Astrocyte of the hippocampus (primary cell): ENCODE results near the gene PKIG.
A peak's percentile ranks its signal among the peaks of the same experiment; 100 is the strongest.
"Not testable (repeated sequence)": the region's sequence is repeated elsewhere in the genome, so short reads cannot be mapped to it uniquely, and the experiment has no call there.

ENCODE experiments used
- DNase-seq: peaks from one replicate; pipeline ENCODE4 v3.0.0; 2011; ENCODE audit warnings: low read depth, low spot score

PKIG gene

DNA sequence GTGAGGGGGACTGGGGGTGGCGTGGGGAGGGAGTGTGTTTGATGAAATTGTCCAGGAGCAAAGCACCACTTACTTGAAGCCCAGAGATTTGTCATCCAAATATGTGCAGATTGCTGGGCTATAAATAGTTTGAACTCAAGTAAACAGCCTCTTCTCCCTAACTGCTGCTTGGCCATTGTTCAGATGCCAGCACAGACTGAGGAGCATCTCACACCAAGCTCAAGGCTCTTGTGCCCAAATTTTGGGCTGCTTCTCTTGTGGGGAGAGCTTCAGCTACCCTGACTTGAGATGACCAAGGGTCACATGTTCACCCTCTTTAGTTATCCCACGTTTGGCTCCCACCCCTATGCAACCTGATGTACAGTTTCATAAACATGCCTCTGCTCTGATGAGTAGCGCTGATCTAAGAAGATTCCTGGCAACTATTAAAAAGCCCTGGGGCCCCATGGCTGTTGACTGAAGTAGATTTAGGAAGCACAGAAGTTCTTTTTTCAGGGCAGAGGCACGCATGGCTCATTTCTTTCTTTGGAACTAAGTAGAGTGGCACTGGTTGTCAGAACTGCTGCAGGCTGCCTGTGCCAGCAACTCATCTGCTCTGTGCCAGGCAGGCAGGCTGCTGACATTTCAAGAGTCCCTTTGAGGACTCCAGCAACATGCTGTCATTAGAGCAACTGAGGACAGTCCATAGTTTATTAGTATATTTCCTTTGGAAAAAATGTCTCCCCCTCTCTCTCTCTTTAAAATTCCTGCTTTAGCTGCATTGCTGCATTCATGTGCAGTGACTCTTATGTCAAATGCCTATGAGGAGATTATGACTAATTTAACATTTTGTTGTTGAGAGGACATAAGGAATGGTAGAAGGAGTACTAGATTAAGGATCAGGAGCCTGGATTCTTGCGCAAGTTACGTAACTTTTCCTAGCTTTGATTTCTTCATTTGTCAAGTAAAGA lies 9.6 kb upstream of the PKIG start:
- DNase-seq, result peak; percentile 67

DNA sequence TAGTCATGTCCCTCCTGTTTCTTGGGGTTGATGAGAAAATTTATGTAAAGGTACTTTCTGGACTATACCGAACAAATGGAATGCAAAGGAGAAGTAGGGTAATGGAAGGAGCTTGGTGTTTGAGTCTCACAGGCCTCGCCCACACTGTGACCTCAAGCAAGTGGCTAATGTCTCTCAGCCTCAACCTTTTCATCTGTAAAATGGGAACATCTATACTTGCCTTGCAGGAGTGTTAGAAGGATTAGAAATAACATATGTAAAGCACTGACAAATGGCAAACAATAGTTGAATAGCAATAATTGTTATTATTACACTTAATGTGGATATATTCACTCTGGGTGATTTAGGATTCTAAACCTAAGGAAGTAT lies 8.9 kb upstream of the PKIG start:
- no peak for DNase-seq

DNA sequence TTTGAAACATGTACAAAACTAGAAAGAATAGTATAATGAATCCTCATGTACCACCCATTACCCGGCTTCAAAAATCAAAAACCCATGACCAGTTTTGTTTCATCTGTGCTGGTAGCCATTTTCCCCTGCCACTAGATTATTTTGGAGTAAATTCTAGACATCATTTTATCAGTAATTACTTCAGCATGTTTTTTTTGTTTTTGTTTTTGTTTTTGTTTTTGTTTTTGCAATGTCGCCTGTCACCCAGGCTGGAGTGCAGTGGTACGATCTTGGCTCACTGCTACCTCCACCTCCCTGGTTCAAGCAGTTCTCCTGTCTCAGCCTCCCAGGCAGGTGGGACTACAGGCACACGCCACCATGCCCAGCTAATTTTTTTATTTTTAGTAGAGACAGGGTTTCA lies 8.0 kb upstream of the PKIG start:
- DNase-seq, result no peak

DNA sequence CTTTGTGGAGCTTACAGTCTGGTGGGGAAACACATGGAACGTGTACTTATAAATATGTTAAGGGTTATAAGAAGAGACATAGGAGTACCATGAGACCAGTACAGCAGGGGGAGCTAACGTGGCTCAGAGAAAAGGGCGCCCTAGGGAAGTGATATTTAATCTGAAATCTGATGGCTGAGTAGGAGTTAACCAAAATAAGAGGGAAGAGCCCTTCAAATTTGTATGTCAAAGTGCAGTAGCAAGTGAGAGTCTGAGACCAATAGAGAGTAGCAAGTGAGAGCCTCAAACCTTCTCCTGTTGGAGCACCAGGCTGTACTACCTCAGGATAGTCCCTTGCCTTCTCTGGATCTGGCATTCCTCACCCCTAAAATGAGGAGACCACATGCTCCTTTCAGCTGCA lies 6.1 kb upstream of the PKIG start:
- no peak for DNase-seq

DNA sequence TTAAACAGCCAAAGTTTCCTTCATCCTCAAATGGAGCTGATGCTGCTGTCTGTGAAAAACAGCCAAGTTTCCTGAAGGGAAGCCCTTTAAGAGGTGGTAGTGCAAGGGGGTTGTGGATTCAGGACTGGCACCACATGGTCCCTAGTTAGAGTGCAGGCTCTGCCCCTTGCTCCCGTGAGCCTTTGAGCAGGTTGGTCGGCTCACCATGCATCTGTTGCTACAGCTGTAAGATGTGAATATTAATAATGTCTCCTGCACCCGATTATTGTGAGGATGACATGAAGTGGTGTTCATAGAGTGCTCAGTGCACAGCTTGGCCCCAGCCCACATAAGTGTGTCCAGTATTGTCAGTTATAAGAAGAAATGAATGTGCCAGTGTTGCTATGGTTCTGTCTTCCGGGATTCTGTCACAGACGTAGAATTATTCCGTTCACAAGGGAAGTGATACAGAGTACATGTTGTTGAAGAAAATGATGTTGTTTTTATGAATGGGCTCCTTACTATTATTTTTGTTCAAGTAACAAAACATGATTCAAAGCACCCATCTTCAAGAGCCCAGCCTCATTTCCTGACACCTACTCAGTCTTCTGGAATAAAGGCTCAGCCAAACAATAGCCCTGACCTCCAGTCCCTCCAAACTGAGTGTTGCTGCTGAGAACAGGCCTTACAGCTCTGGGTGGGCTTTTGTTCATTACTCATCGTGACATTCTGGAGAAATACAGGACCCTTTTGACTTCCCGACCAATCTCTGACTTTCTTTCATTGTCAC lies 2.9 kb upstream of the PKIG start:
- no peak for DNase-seq

DNA sequence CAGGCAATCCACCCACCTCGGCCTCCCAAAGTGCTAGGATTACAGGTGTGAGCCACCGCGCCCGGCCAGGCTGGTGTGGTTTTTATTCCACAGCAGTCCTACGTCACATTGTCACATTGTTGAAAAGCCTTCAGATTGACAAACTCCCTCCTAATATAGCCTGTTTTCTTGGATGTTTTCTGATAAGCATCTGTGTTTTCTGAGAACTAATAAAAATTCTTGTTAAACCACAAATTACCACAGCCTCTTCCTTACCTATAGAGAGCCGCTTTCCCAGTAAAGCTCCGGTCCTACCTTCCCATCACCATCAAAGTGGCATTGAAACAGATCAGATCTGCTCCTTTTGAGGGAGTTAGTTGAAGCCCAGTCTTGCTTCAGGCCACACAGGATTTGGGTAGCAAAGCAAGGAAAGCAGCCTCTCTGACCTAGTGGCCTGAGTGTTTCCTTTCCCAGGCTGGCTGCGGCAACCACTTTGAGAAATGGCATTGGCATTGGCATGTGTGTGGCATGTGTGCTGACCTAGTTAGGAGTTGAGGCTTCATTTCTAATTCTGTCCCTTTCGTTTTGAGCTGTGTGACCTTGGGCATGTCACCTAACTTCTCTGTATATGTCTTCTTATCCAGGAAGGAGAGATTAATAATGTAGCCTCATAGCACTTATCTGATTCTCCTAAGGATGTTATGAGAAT lies 1.7 kb upstream of the PKIG start:
- DNase-seq, result no peak

DNA sequence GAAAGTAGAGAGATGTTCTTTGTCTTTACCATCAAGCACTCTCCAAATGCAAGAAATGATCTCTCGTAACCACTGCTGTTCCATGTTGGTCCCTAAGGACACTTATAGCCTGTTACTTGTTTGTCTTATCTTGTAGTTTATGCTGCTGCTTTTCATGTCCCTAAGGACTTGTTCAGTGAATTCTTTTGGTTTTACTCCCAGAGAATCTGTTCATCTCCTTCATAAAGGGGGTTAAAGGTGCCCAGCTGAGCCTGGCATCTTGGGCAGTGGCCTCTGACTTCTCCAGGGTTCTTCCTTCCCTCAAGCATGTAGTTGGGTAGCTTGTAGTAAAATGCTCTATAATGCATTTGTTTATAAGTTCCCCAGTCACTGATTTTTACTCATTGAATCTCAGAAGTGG lies 864 bp upstream of the PKIG start:
- DNase-seq, result no peak

DNA sequence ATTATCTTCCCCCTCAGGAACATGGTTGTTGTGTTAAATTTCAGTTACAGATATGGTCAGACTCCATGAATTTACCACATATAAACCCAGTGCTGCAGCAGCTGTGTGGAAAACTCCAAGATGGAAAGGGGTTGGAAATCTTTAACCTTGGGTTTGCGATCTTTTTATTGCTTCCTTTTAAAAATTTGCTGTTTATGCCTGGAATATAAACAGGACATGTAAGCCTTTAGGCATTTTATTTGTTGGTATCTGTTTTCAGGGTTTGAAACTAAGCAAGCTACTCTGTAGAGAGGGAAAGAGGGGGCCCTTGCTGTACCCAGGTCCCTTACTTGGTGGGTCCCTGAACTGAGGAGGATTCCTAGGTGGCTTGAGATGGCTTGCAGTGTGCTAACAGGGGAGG lies 778 bp downstream of the PKIG start:
- no peak for DNase-seq

DNA sequence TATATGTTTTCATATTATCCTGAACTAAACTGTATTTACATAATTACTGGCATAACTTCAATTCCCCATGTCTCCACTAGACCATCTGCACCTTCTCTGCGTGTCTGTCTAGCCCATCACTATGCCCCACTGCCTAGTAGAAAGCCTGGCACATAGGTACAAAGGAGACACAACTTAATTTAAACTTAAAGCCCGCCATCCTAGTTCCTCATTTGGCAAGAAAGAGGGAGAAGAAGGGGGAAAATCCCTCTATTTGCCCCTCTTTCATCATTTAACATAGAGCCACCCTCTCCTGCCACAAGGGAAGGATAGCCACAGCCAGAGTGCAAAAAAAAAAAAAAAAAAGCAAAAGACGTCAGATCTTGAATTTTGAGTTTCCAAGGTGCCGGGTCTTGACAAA lies 1.8 kb downstream of the PKIG start:
- no peak for DNase-seq

DNA sequence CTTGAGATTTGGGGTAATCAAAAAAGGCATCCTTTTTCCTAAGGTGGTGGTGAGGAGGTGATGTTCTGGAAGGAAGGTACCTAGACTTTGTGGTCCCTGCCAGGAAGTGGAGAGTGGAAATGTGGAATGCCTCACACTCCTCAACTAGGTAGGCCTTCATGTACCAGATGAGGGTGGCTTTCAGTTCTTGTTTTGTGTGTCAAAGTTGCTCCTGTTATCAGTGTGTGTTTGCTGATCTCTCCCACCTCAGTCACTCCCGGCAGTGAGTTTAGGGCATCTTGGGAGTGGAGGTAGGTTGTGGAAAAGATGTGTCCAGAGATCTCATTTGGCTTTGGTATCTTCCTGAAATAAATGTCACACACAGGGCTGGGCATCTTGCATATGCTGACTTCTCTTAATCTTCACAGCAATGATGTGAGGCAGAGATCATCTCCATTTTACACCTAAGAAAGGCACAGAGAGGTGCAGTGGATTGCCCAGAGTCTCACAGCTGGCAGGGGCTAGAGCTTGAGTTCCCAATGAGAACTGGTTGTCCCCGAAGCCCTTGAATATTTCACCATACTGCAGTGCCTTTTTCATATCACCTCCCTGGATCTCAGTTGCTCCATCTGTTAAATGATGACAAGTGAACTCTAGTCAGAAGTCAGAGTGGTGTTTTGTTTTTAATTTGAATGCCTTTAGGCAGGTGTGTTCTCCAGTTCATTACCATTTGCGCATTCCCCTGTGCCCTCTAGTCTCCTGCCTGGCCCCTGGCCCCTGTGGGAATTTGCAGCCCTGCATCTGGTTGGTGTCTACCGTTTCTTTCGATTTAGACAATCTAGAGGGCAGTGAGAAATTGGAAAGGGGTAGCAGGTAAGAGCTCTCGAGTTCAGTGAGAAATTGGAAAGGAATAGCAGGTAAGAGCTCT lies 2.9 kb downstream of the PKIG start:
- no peak for DNase-seq

DNA sequence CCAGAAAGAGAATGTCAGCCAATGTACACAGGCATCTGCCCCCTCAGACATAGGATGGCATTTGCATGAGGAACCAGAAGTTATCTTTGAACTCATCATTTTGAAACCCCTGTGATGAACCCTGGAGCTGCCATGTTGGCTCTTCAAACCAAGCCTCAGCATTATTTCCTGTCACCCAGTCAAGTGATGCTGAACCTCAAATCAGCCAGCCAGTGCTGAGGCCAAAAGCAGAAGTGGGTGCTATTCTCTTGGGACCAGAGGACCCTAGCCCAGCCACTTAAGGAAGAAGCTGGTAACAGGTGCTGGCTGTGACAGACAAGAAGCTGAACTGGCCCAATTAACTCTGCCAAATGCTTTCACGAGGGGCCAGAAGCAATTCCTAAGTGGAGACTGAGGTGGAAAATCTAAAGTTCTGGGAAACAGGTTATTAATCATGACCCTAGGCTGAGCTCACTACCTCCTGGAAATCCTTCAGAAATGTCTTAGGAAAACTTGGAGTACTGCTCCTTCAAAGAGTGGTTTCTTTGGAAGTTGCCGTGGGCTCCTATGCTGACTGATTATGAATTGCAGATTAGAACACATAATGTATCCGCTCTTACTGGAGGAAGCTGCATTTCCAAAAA lies 4.0 kb downstream of the PKIG start:
- no peak for DNase-seq

DNA sequence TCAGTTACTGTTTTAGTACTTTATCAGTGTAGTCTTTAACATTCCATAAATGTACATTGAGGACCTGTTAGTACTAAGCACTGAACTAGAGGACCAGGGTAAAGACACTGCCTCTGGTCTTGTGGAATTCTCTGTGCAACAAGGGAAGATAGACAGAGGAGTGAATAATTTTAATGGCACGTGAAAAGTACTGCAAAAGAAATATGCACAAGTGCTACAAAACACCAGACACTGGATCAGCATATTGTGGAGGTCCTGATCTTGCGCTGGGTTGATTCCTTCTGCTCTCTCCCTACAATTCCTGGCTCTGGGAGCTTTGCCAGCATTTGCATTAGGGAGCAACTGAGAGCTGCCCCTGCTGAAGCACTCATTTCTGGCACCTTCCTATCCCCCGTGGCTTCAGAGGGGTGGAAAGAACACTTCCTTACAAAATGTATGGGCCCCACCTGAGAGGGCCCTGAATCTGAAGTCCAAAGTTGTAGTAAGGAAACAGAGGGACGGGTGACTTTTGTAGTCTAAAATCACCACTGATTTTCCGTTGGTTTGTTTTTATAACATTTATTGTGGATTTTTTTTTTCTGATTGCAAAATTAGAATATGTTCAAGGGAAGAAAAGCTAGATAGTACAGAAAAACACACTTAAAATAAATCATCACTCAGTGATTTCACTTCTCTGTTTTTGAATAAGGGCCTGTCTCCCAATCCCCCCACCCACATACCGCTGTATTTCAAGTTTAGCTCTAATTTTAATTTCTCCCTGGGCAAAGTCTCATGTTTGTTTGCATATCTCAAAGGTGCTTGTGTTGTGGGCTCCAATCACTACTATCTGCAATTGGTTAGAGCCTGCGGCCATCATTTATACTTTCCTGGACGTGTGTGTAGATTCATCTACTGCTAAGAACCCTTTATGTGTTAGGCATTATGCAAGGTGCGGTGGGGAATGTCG lies 4.9 kb downstream of the PKIG start:
- DNase-seq, result no peak

DNA sequence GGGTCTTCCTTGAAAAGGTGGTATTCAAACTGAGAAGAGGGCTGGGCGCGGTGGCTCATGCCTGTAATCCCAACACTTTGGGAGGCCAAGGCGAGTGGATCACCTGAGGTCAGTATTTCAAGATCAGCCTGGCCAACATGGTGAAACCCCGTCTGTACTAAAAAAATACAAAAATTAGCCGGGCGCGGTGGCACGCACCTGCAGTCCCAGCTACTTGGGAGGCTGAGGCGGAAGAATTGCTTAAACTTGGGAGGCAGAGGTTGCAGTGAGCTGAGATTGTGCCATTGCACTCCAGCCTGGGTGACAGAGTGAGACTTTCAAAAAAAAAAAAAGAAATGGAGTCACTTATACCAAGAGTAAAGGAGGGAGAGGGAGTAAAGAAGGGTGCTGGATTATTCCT lies 5.9 kb downstream of the PKIG start:
- not testable (repeated sequence) for DNase-seq

DNA sequence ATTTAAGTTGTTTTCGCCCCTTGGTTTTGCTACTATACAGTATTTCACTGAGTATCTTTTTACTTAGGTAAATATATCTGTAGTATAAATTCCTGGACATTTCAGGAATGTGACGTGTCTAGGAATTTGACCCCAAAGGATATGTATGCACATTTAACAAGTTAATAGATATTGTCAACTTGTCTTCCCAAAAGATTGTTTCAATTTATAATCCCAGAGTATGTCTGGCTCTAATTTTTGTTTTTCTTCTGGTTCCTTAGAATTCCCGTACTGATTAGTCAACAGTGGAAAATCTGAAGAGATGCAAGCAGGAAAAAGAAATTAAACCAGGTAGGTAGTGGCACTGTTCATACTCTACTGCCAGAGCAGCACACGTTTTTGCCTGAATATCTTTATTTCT lies 7.2 kb downstream of the PKIG start:
- no peak for DNase-seq

DNA sequence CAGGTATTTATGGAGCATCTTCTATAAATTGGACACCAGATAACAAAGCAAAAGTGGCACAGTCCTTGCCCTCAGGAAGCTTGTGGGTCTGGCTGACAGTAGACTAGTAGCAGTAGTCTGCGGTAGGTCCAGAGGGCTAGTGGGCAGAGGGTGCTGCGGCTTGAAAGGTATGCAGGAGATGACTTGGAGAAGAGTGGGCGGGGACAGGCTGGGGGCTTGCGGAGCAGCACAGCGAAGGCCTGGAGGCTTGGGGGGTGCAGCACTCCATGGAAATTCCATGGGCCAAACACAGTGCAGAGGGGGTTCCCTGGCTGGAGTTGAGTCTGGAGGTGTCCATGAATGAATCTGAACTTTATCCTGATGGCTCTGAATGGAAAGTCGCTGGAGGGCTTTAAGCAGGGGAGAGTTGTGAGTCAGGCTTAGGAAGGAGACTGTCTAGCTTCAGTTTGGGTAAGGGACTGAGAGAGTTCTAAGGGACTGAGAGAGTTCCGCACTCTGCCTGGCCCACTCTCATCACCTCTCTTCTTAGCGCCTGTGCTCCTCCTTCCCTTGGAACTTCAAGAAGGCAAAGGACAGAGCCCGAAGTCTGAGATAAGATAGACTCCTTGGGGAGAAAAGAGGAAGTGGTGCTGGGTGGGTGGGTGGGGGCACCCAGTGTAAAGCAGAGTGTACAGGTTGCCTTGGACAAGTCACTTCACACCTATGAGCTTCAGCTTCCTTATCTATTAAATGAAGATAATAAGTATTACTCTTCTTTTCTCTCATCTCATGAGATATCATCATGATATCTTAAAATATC lies 8.8 kb downstream of the PKIG start:
- no peak for DNase-seq

DNA sequence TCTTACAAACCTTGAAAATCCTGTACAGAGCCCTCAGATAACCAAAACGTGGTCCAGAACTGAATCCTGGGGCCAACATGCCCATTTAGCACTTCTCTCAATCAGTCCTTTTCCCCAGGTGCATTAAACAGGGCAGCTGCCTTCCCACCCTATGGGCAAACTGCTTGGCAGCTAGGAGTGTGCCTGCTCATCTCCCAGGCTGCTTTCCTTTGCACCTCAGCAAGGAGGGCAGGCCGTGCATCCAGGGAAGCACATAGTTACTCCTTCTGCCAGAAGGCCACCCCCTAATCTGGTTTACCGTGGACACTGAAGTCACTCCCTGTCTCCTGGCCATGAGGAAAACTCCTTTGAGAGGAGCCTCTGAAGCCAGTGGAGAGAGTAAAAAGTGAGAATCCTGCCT lies 10.0 kb downstream of the PKIG start:
- no peak for DNase-seq

DNA sequence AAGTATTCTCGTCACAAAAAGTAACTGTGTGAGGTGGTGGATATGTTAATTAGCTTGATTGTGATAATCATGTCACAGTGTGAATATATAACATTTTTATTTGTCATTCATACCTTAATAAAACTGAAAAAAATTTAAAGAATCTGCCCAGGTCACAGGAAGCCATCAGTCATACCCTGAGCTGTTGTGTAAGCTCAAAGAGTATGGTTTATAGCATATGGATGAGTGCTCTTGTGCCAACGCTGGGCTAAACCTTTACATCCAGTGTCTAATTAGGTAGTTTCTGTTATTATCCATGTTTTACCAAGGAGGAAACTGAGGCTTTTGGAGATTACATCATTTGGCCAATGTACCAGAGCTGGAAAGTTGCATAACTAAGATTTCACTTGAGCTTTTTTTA lies 11.4 kb downstream of the PKIG start:
- no peak for DNase-seq

DNA sequence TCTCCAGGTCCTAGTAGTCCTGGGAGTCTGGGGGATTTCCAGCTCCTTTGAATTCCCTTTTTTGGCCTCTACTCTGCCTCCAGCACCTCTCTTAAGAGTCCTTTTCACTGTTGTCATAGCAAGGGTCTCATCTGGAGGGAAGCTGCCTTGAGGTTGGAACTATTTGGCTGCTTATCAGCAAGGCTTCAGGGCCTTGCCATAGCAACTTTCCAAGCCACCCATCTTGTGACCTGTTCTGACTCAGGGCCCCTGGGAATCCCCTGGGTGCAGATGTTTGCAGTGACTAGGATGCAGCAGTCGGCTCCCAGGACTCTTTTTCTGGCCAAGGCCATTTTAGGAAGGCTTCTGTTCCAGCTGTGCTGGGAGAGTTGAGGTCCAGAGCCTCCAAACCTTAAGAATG lies 12.4 kb downstream of the PKIG start:
- peak; percentile 62 for DNase-seq

DNA sequence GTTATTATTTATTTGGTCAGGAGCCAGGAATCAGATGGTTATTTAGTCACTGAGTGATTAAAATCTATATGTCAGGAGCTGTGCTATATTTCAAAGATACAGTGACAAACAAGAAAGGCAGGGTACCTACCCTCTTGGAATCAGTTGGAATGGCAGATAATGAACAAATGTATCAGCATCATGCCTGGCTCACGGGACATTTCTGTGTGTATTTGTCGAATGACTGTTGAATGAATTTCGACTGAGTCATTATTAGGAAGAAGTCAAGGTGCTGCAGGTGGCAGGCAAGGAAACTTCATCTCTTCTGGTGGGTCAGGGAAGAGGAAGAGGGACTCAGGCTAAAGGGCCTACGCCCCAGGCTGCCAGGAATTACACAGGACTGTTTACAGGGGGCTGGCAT lies 13.6 kb downstream of the PKIG start:
- no peak for DNase-seq
